AG04450 (cell line): ENCODE measurements around the gene GNA14. TPM values are rescaled to one million over a fixed set of nuclear protein-coding genes. Genes with fewer than 3 reads are reported as not detected.

Experiments
- CTCF ChIA-PET: fragments of 300-600, 350-600 bp; formaldehyde crosslinking; extraction: SDS; loops from one replicate; lab custom pipeline; 2022; ENCODE audit warnings: antibody characterized with exemption, inconsistent platforms; lab: Charles Lee
- POLR2A ChIA-PET: fragments of 350-600 bp; formaldehyde crosslinking; extraction: SDS; loops from one replicate; lab custom pipeline; 2021; ENCODE audit warnings: antibody characterized with exemption, inconsistent platforms; lab: Yijun Ruan, JAX
- DNase-seq: peaks from one replicate; pipeline ENCODE4 v3.0.0-alpha.2; 2011; ENCODE audit warnings: low read depth, low spot score
- H3K27ac ChIP-seq: one replicate; pipeline ENCODE4 v1.5.1; 2012; ENCODE audit warnings: low read depth, low read length, control low read depth
- H3K27me3 ChIP-seq: one replicate; pipeline ENCODE4 v1.6.0; 2012; ENCODE audit warnings: low read length; ENCODE audit not compliant: control insufficient read depth, insufficient read depth
- H3K4me3 ChIP-seq: 2 replicates; pipeline ENCODE4 v1.5.1; 2011; ENCODE audit warnings: mild to moderate bottlenecking, low read depth, low read length, control low read depth
- H3K9me3 ChIP-seq: 2 replicates; pipeline ENCODE4 v1.5.1; 2012; ENCODE audit warnings: low read length; ENCODE audit not compliant: control insufficient read depth, insufficient read depth
- CTCF ChIP-seq: IDR thresholded peaks from 2 replicates; pipeline ENCODE4 v1.5.1; 2011; ENCODE audit warnings: low read depth, low read length, control low read depth, inconsistent platforms
- polyA plus RNA-seq: library from polyadenylated mRNA; depleted of rRNA; stranded (reverse); fragments of >200 nt; gene quantifications from 2 replicates; pipeline ENCODE4 v1.2.3, GENCODE V29; 2011

Gene GNA14
- polyA plus RNA-seq, 1 experiment: 0.11 TPM

GRCh38 chr9:77533671-77534070, 114.5 kb downstream of the GNA14 start:
- no peak overlapping the region for H3K27ac ChIP-seq
- peaks cover 2% of the 10 kb centered on the region for H3K27me3 ChIP-seq
- POLR2A ChIA-PET: no interaction called here
- H3K4me3 ChIP-seq: no peak overlapping the region
- DNase-seq: no peak
- CTCF ChIA-PET: interaction anchor here (0.6 kb wide), 1 partner anchor 366 kb away, joined by 6 read pairs; no protein-coding TSS in a partner anchor
- TF ChIP-seq CTCF: no peak
- no peaks in the 10 kb centered on the region for H3K9me3 ChIP-seq

- Histone ChIP-seq H3K9me3 (no peaks in the 10 kb centered on the region), H3K27ac (no peak overlapping the region), H3K27me3 (peaks cover 2% of the 10 kb centered on the region), H3K4me3 (no peak overlapping the region)
- ChIA-PET POLR2A (no interaction called here), CTCF (no interaction called here)
- DNase-seq: no peak
- no peak for TF ChIP-seq CTCF
These were observed 115.5 kb downstream of the GNA14 start for GRCh38 chr9:77532607-77533006.

- H3K9me3 ChIP-seq: no peaks in the 10 kb centered on the region
- H3K27ac ChIP-seq: no peak overlapping the region
- ChIA-PET POLR2A (no interaction called here), CTCF (interaction anchor here (1.0 kb wide), 1 partner anchor 75 kb away, joined by 3 read pairs; no protein-coding TSS in a partner anchor)
- H3K4me3 ChIP-seq: no peak overlapping the region
- peaks cover 2% of the 10 kb centered on the region for H3K27me3 ChIP-seq
- TF ChIP-seq CTCF: no peak
- DNase-seq: no peak
These were observed 116.7 kb downstream of the GNA14 start for GRCh38 chr9:77531400-77531799.

DNA sequence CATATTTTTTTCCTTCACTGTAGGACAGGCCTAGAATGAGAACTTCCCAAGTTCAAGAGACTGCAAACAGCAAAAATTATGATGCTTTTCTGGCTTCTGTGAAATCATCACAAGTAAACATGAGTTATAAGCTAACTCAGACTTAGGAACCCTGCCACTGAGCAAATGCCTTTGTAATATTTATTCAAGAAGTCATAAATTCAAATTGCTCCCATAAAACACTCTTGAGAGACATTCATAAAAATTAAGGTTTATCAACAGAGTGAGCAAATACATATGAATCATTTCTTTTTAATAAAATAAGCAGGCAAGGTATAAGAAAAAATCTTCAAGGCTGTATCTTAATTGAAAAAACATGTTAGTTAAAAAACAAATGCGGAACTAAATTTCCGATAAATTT, 124.2 kb downstream of the GNA14 start:
- ChIA-PET POLR2A (no interaction called here), CTCF (interaction anchor here (0.9 kb wide), 1 partner anchor 67 kb away, joined by 3 read pairs; no protein-coding TSS in a partner anchor)
- DNase-seq: no peak
- Histone ChIP-seq H3K4me3 (no peak overlapping the region), H3K9me3 (no peaks in the 10 kb centered on the region), H3K27me3 (no peaks in the 10 kb centered on the region), H3K27ac (no peak overlapping the region)
- no peak for TF ChIP-seq CTCF

GRCh38 chr9:77521091-77521490, 127.0 kb downstream of the GNA14 start:
- POLR2A ChIA-PET: no interaction called here
- Histone ChIP-seq H3K4me3 (no peak overlapping the region), H3K27ac (no peak overlapping the region), H3K27me3 (no peaks in the 10 kb centered on the region), H3K9me3 (no peaks in the 10 kb centered on the region)
- no peak for TF ChIP-seq CTCF
- no peak for DNase-seq
- CTCF ChIA-PET: interaction anchor here (0.5 kb wide), 1 partner anchor 1172 kb away, joined by 3 read pairs; no protein-coding TSS in a partner anchor
